T-helper 1 cell (primary cell): Measurements from ENCODE around the gene TRIP6.
"Not testable (repeated sequence)": the region's sequence is repeated elsewhere in the genome, so short reads cannot be mapped to it uniquely, and the experiment has no call there.

Experiments
- DNase-seq, 5 donors: peaks; one replicate each; pipeline ENCODE4 v3.0.0-alpha.2; 2012 to 2020

The TRIP6 gene

DNA sequence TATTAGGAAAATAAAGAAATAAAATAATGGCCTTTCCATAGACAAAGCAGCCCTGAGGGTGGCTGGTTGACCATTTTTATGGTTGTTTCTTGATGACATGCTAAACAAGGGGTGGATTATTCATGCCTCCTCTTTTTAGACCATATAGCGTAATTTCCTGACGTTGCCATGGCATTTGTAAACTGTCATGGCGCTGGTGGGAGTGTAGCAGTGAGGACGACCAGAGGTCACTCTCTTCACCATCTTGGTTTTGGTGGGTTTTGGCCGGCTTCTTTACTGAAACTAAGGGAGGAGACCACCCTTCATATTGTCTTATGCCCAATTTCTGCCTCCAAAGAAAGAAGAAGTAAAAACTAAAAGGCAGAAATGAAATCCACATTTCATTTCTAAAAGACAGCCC is 52.1 kb downstream of the TRIP6 start:
- DNase-seq: not testable (repeated sequence)

DNA sequence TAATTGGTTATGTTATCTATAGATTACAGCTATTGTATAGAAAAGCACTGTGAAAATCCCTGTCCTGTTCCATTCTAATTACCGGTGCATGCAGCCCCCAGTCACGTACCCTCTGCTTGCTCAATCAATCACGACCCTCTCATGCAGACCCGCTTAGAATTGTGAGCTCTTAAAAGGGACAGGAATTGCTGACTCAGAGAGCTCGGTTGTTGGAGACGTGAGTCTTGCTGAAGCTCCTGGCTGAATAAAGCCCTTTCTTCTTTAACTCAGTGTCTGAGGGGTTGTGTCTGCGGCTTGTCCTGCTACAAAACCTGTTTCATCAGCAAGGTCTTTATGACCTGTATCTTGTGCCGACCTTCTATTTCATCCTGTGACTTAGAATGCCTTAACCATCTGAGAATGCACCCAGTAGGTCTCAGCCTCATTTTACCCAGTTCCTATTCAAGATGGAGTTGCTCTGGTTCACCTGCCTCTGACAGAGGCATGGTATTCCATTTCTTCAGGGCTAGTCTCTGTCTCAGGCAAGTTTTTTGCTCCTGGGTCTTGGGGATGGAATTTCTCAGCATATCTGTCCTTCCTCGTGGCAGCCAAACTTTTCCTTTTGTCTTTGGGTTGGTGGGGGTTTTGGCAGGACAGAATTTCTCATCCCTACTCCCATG is 52.7 kb downstream of the TRIP6 start:
- DNase-seq: not testable (repeated sequence)

DNA sequence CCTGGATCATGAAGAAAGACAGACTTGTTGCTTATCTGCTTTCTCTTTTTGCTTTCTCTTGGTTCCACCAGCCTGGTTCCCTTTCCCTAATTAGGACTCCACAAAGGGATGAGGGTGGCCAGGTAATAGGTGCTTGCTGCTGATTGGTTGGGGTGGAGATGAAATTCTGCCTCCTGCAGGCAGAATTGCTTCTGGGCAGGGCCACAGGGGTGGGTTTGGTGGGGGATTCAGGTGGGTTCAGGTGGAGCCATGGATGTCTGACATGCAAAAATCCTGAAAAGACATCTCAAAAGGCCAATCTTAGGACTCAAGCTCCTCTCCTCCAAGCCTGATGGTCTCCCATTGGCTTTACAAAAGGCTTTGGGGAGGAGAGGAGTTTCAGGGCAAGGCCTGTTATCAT is 53.9 kb downstream of the TRIP6 start:
- DNase-seq: no peak
